GM03348 (cell line): ENCODE results near the gene PIK3AP1.

Experiments
- DNase-seq: peaks from one replicate; pipeline ENCODE4 v3.0.0; 2012; ENCODE audit warnings: low spot score

The PIK3AP1 gene

GRCh38 chr10:96642973-96643372 is 77.3 kb downstream of the PIK3AP1 start:
- no peak for DNase-seq

GRCh38 chr10:96642530-96642929 is 77.8 kb downstream of the PIK3AP1 start:
- no peak for DNase-seq

GRCh38 chr10:96641396-96642295 is 78.7 kb downstream of the PIK3AP1 start:
- DNase-seq = no peak

GRCh38 chr10:96639899-96640298 is 80.4 kb downstream of the PIK3AP1 start:
- no peak for DNase-seq

- no peak for DNase-seq
These were observed 81.6 kb downstream of the PIK3AP1 start for GRCh38 chr10:96638696-96639095.

GRCh38 chr10:96638120-96638519 is 82.2 kb downstream of the PIK3AP1 start:
- DNase-seq = no peak

- no peak for DNase-seq
These were observed 82.6 kb downstream of the PIK3AP1 start for GRCh38 chr10:96637709-96638108.

- DNase-seq = no peak
These were observed 83.8 kb downstream of the PIK3AP1 start for GRCh38 chr10:96636551-96636950.

- no peak for DNase-seq
These were observed 87.2 kb downstream of the PIK3AP1 start for GRCh38 chr10:96632974-96633710.

- no peak for DNase-seq
These were observed 93.0 kb downstream of the PIK3AP1 start for GRCh38 chr10:96627292-96627691.

- no peak for DNase-seq
These were observed 93.5 kb downstream of the PIK3AP1 start for GRCh38 chr10:96626795-96627194.

- DNase-seq = no peak
These were observed 95.1 kb downstream of the PIK3AP1 start for GRCh38 chr10:96625173-96625572.

GRCh38 chr10:96622013-96622787 is 98.1 kb downstream of the PIK3AP1 start:
- no peak for DNase-seq

- DNase-seq = peak; percentile 18
These were observed 100.2 kb downstream of the PIK3AP1 start for GRCh38 chr10:96619796-96620773.

GRCh38 chr10:96619120-96619519 is 101.2 kb downstream of the PIK3AP1 start:
- DNase-seq = no peak

GRCh38 chr10:96618653-96619052 is 101.7 kb downstream of the PIK3AP1 start:
- peak; percentile 31 for DNase-seq

GRCh38 chr10:96616961-96617360 is 103.4 kb downstream of the PIK3AP1 start:
- no peak for DNase-seq

- peak; percentile 63 for DNase-seq
These were observed 105.8 kb downstream of the PIK3AP1 start for GRCh38 chr10:96614515-96614914.

GRCh38 chr10:96613576-96613975 is 106.7 kb downstream of the PIK3AP1 start:
- DNase-seq = peak; percentile 25

- DNase-seq = no peak
These were observed 108.1 kb downstream of the PIK3AP1 start for GRCh38 chr10:96612055-96612830.
